Stimulated activated CD4-positive, alpha-beta T cell treated with anti-CD3 and anti-CD28 coated beads, Interleukin-2, amount 100 ng/mL, for 24 hours (primary cell): ENCODE data around the gene METTL24.
"Not testable (repeated sequence)": the region's sequence is repeated elsewhere in the genome, so short reads cannot be mapped to it uniquely, and the experiment has no call there.

Source experiments
- DNase-seq, 2 donors: peaks; one replicate each; pipeline ENCODE4 v3.0.0-alpha.2; 2020

The METTL24 gene

DNA sequence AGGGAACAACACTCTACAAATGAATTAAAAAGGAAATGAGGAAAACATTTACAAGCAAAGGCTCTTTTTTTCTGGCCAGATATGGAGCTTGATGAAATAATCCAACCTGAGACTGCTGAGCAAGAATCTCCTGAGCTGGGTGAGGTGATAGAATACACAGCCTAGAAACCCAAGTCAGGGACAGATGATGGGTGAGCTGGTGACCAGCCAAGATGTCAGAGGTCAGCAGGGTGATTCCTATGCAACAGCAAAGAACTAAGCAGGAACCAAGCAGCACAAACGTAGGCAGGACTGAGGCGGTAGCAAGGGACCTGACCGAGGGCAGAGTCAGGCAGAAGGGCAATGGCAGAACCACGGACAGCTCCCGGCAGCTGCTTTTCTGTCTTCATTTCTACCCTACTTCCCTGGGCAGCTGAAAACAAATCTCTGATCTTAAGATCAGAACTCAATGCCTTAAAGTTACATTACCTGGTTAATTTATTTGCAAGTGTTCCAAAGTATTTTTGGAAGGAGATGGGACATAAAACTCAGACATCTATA lies 102.9 kb downstream of the METTL24 start:
- peak in 1 of 2 donors; percentile 2 for DNase-seq

- no peak for DNase-seq
These were observed 107.3 kb downstream of the METTL24 start for GRCh38 chr6:110250838-110251237.

DNA sequence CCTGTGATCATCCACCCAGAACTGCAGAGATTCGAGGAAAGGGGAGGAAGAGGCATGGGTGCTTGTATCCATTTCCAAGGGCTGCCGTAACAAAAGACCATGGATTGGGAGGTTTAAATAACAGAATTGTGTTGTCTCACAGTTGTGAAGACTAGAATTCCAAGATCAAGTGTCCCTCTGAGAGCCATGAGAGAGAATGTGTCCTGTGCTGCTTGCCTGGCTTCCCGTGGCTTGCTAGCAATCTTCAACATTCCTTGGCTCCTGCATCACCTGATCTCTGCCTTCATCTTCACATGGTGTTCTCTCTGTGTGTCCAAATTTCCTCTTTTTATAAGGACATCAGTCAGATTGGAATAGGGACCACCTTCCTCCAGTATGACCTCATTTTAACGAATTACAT lies 108.1 kb downstream of the METTL24 start:
- no peak for DNase-seq

GRCh38 chr6:110246900-110247546 lies 111.1 kb downstream of the METTL24 start:
- DNase-seq = no peak

DNA sequence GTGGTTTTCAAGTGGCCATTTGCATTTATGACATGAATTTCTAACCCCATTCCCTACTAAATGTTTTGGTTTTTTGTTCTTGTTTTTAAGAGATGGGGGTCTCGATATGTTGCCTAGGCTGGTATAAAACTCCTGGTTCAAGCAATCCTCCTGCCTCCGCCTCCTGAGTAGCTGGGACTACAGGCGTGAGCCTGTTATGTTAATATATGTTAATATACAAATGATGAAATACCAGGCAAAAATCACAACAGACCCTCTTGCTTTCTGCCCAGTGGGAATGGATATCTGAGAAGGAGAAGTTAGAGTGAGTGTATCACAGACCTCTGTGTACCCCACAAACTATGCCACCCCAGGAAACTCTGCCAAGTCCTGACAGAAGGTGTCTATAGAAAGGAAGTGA lies 111.8 kb downstream of the METTL24 start:
- DNase-seq = no peak

- DNase-seq = not testable (repeated sequence)
These were observed 113.5 kb downstream of the METTL24 start for GRCh38 chr6:110244621-110245020.

DNA sequence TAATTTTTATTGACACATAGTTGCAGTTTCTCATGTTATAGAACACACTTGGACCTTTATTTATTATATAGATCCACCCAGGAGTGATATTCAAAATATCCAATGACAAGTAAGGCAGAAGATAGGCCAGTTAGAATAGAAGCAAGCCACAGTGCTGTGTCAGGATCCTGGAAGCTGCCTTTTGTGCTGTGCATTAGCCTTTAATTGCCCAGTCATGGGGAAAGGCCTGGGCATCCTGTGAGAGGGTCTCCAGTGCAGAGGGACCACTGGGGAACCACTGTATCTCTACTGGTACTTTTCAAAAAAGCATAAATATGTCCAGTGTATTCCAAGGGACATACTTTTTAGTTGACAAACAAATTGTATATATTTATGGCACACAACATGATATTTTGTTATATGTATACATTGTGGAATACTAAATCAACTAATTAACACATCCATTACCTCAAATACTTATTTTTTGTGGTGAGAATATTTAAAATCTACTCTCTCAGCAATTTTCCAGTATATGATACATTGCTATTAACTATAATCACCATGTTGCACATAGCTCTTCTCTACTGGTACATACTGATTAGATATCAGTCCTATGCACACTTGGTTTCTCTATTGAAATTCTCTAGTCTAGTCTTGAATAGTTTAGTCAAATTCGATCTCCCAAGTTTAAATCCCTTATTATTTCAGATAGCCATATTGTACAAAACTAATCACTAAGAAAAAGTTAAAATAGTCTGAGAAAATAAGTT lies 118.4 kb downstream of the METTL24 start:
- DNase-seq = no peak

- DNase-seq = not testable (repeated sequence)
These were observed 122.1 kb downstream of the METTL24 start for GRCh38 chr6:110236007-110236406.

- no peak for DNase-seq
These were observed 124.3 kb downstream of the METTL24 start for GRCh38 chr6:110233770-110234374.

DNA sequence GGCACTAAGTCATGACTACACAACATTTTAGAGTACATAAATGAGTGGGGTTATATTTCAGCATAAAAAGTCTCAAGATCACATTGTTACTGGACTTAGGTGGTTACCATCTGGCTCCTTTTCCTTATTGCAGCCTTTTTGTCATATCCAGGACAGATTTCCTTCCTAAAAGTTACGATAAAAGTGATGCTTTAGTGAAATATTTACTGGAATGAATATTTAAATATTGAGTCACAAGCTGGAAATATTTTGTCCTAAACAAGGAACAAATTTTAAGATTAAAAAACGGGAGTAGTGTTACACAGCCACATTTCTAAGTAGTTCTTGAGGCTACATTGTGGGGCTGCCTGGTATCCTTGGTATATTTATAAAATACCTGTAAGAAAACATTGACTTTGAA lies 125.7 kb downstream of the METTL24 start:
- no peak for DNase-seq

- no peak for DNase-seq
These were observed 131.9 kb downstream of the METTL24 start for GRCh38 chr6:110226261-110226660.

- DNase-seq = no peak
These were observed 136.4 kb downstream of the METTL24 start for GRCh38 chr6:110221738-110222137.

- no peak for DNase-seq
These were observed 140.9 kb downstream of the METTL24 start for GRCh38 chr6:110217266-110217665.

GRCh38 chr6:110216140-110216539 lies 142.0 kb downstream of the METTL24 start:
- DNase-seq = no peak

- DNase-seq = no peak
These were observed 143.8 kb downstream of the METTL24 start for GRCh38 chr6:110214338-110214737.

- no peak for DNase-seq
These were observed 146.4 kb downstream of the METTL24 start for GRCh38 chr6:110211753-110212152.

GRCh38 chr6:110207652-110208051 lies 150.5 kb downstream of the METTL24 start:
- no peak for DNase-seq

- no peak for DNase-seq
These were observed 156.8 kb downstream of the METTL24 start for GRCh38 chr6:110201151-110201884.

- DNase-seq = no peak
These were observed 159.6 kb downstream of the METTL24 start for GRCh38 chr6:110198561-110198960.

DNA sequence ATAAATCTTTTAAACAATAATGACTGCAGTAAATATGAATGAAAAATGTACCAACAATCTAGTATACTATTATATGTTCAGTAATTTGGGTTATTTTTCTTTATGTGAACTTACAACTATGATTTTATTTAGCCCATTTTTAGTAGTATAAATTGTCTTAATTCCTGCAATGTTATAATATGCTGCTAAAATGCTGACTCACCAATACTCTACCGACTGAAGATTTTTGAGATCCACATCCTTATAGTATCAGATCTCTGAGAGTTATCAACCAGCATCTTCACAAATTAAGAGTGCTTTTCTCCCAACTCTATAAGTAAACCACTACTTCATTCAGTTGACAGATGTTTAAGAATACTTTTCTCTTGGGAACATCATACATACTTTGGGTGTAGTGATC lies 161.3 kb downstream of the METTL24 start:
- no peak for DNase-seq

DNA sequence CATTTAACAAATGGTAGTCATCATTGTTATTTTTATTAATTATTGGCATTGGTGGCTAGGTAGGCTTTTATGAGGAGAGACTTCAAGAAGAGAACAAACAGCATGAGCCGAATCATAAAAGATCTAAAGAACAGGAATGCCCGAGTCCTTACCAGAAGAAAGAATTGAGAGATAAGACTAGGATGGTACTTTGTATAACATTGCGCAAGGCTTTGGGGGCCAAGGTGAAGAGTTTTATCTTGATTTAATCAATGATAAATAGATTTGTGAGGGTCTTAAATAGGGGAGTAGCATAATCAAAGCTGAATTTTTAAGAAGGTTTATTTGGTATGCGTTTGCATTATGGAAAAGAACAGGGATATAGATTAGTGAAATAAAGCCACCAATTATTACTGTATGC lies 162.5 kb downstream of the METTL24 start:
- DNase-seq = no peak
